GM18526 (cell line): ENCODE data around the gene LAS1L.

ENCODE experiments used
- POLR2A ChIP-seq: IDR thresholded peaks from 3 replicates; pipeline ENCODE4 v1.6.1; 2011; ENCODE audit not compliant: insufficient read length; ENCODE audit errors: extremely low read depth

Gene LAS1L

GRCh38 chrX:65534450-65535292 lies at the start of gene LAS1L:
TSS of gene LAS1L (minus strand) at chrX:65534787. CDS start at chrX:65534715, 72 bp downstream.
- peak; percentile 48 for TF ChIP-seq POLR2A

- TF ChIP-seq POLR2A, result no peak
Observed at GRCh38 chrX:65582450-65583082, 48.0 kb upstream of the LAS1L start.

- TF ChIP-seq POLR2A, result no peak
Observed at GRCh38 chrX:65581661-65582339, 47.2 kb upstream of the LAS1L start.

- TF ChIP-seq POLR2A, result no peak
Observed at GRCh38 chrX:65578346-65578745, 43.8 kb upstream of the LAS1L start.

- no peak for TF ChIP-seq POLR2A
Observed at GRCh38 chrX:65576160-65576559, 41.6 kb upstream of the LAS1L start.

- no peak for TF ChIP-seq POLR2A
Observed at GRCh38 chrX:65575022-65575421, 40.4 kb upstream of the LAS1L start.

GRCh38 chrX:65574356-65574755 lies 39.8 kb upstream of the LAS1L start:
- TF ChIP-seq POLR2A, result no peak

GRCh38 chrX:65572971-65573370 lies 38.4 kb upstream of the LAS1L start:
- no peak for TF ChIP-seq POLR2A

GRCh38 chrX:65551489-65552339 lies 17.1 kb upstream of the LAS1L start:
- TF ChIP-seq POLR2A, result no peak

- no peak for TF ChIP-seq POLR2A
Observed at GRCh38 chrX:65551086-65551485, 16.5 kb upstream of the LAS1L start.

GRCh38 chrX:65545456-65545855 lies 10.9 kb upstream of the LAS1L start:
- no peak for TF ChIP-seq POLR2A

GRCh38 chrX:65537229-65537628 lies 2.6 kb upstream of the LAS1L start:
- no peak for TF ChIP-seq POLR2A

- TF ChIP-seq POLR2A, result no peak
Observed at GRCh38 chrX:65536291-65536690, 1.7 kb upstream of the LAS1L start.

GRCh38 chrX:65532016-65532415 lies 2.6 kb downstream of the LAS1L start:
- TF ChIP-seq POLR2A, result no peak

GRCh38 chrX:65528705-65529340 lies 5.8 kb downstream of the LAS1L start:
- no peak for TF ChIP-seq POLR2A

GRCh38 chrX:65528293-65528692 lies 6.3 kb downstream of the LAS1L start:
- TF ChIP-seq POLR2A, result no peak
